ENCODE measurements around the gene RAB6B.

- TF ChIP-seq CTCF (IDR thresholded peaks at IDR 0.05; ENCODE audit: low read depth, low read length), result no peak
- TF ChIP-seq EZH2phosphoT487 (IDR thresholded peaks at IDR 0.05; ENCODE audit: low read depth), result no peak
These were observed 69.5 kb downstream of the RAB6B start for GRCh38 chr3:133825969-133826727.

All from OCI-LY3 (cell line).